ENCODE data around the gene TUBG1.
"Not testable (repeated sequence)": the region's sequence is repeated elsewhere in the genome, so short reads cannot be mapped to it uniquely, and the experiment has no call there.

The TUBG1 gene

DNA sequence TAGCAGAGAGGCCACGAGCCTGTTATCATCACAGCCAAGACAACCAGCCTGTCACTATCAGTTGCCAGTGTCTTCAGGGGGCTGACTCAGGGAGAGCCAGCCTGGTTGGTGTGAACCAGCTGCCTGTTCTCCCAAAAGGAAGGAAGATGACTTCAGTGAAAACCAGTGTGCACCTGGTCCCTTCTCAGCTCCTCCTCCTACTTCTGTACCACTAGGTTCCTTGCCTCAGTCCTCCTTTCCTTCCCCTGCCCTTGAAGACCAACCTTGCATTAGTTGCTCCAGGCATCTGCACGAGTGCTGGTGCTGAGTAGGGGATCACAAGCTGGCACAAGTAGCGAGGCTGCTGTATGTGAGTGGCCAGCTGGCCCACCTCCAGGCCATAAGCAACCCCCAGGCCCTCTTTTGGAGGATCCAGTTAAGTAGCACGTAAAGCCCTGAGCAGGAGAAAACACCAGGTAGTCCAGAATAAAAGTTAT is 8.5 kb downstream of the TUBG1 start:
- H3K4me3 ChIP-seq (ENCODE audit: low read depth, low read length) = no peak overlapping the region
- TF ChIP-seq, protein P1, sequence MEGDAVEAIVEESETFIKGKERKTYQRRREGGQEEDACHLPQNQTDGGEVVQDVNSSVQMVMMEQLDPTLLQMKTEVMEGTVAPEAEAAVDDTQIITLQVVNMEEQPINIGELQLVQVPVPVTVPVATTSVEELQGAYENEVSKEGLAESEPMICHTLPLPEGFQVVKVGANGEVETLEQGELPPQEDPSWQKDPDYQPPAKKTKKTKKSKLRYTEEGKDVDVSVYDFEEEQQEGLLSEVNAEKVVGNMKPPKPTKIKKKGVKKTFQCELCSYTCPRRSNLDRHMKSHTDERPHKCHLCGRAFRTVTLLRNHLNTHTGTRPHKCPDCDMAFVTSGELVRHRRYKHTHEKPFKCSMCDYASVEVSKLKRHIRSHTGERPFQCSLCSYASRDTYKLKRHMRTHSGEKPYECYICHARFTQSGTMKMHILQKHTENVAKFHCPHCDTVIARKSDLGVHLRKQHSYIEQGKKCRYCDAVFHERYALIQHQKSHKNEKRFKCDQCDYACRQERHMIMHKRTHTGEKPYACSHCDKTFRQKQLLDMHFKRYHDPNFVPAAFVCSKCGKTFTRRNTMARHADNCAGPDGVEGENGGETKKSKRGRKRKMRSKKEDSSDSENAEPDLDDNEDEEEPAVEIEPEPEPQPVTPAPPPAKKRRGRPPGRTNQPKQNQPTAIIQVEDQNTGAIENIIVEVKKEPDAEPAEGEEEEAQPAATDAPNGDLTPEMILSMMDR (IDR thresholded peaks at IDR 0.05; ENCODE audit: low read depth, low read length) = no peak

DNA sequence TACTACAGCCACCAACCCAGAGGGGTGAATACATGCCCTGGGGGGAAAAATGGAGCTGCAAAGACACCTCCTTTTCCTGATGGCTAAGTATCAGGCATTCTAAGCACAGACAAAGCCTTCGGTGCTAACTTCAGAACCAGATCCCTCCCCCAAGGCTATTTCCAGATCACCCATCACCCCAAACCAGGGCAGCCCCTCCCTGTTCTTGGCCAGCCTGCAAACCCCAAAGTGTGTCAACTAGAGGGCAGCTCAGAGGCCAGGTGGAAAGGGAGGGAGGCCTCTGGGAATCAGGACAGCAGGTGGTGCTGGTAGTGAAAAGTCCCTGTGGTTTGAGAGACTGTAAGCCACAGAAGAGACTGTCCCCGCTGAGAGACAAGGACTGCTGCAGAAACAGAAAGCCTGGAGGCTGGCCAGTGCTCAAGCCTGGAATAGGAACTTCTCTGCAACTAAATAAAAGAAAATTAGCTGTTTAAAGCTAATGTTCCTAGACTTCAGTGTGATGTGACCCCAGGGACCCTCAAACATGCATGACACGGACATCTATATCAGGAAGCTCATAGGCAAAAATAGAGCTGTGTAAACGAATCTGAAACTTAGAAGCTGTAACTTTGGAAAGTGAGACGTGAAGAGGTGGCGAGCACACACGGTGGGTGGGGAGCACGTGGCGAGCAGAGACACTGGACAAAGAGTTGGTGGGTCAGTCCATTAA is 9.1 kb downstream of the TUBG1 start:
- H3K4me3 ChIP-seq (ENCODE audit: low read depth, low read length) = no peak overlapping the region
- TF ChIP-seq, protein P1 (IDR thresholded peaks at IDR 0.05; ENCODE audit: low read depth, low read length) = no peak

DNA sequence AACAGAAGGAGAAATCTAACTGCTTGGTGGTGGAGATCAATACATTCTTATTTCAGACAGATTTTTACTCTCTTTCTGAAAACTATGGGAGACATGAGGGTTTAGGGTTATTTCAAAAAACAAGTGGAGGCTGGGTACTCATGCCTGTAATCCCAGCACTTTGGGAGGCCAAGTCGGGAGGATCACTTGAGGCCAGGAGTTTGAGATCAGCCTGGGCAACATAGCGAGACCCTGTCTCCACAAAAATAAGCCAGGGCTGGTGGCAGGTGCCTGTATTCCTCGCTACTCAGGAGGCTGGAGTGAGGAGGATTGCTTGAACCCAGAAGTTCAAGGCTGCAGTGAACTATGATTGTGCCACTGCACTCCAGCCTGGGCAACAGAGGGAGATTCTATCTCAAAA is 12.5 kb downstream of the TUBG1 start:
- H3K4me3 ChIP-seq (ENCODE audit: low read depth, low read length) = not testable (repeated sequence)

DNA sequence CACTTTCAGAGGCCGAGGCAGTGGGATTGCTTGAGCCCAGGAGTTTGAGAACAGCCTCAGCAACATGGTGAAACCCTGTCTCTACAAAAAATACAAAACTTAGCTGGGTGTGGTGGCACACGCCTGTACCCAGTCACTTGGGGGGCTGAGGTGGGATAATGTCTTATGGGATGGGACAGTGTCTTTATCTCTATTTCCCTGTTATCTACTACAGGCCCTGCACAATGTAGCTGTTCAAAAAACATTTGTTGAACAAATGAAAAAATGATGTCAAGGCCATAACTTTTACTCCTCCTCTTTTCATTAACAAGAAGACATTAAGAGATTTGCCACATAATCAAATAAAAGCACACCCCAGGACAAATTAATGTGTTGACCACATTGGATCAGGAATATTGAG is 13.8 kb downstream of the TUBG1 start:
- TF ChIP-seq, protein P1 (IDR thresholded peaks at IDR 0.05; ENCODE audit: low read depth, low read length) = no peak
- no peak overlapping the region for H3K4me3 ChIP-seq (ENCODE audit: low read depth, low read length)

DNA sequence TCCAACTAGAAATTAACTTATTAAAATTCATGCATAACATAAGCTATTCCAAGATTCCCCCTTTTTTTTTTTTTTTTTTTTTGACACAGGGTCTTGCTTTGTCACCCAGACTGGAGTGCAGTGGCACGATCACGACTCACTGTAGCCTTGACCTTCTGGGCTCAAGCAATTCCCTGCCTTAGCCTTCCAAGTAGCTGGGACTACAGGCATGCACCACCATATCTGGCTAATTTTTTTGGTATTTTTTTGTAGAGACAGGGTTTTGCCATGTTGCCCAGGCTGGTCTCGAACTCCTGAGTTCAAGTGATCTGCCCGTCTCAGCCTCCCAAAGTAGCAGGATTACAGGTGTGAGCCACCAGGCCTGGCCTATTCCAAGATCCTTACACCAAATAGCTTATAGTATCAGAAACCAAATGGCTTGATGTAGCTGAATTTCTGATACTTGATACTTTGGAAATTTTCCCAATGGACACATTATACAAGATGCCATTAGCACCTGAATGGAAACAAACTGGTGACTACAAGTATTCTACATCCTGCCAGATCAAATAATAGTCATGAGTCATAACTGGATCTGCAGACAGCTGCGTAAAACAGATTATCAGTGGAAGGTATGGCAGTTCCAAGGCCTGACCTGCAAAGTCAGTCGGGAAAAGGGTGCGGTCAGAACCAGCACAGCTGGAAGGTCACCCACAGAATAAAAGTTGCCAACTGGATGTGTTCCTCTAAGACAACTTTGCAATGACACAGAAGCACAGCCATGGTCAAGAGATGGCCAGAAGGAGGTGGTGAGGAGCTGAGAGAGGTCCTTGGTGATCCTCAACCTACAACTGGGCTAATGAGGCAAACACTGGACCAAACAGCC is 14.5 kb downstream of the TUBG1 start:
- H3K4me3 ChIP-seq (ENCODE audit: low read depth, low read length) = no peak overlapping the region
- TF ChIP-seq, protein P1 (IDR thresholded peaks at IDR 0.05; ENCODE audit: low read depth, low read length) = no peak

DNA sequence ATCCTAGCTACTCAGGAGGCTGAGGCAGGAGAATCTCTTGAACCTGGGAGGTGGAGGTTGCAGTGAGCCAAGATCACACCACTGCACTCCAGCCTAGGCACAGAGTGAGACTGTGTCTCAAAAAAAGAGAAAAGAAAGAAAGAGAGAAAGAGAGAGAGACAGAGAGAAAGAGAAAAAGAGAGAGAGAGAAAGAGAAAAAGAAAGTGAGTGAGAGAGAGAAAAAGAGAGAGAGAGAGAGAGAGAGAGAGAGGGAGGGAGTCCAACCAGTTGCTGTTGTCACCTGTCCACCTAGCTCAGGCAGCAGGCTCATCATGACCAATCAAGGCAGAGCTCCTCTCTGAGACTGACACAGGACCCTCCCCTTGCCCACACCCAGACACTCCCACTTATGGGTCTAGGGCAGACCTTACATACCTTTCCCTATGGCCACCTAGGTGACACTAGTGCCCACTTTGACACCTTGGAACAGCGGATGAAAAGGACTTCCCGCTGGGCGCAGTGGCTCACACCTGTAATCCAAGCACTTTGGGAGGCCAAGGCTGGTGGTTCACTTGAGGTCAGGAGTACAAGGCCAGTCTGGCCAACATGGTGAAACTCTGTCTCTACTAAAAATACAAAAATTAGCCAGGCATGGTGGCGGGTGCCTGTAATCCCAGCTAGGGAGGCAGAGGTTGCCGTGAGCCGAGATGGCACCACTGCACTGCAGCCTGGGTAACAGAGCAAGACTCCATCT is 17.7 kb downstream of the TUBG1 start:
- H3K4me3 ChIP-seq (ENCODE audit: low read depth, low read length) = not testable (repeated sequence)

DNA sequence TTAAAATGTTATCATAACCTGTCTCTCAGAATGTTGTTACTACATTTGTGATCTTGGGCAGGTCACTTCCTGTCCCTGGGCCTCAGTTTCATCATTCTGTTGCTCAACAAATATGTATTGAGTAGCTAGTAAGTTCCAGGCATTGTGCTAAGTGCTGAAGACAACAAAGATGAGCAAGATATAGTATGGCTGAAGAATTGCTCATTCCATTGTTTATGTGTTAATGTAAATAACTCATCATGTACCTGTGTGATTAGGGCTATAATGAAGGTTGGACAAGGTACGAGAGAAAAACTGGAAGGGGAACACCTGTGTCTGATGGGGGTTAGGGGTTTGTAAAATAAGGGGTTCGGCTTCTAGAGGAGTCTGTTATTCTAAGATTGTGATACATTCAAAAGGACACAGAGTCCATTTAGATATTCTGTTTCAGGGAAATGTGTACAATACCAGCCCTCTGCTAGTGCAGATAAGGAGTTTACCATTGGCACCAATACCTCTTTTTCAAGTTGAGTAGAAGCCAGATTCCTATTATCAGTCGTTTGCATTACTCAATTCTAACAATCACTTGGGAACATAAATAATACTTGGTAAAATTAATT is 20.0 kb downstream of the TUBG1 start:
- no peak overlapping the region for H3K4me3 ChIP-seq (ENCODE audit: low read depth, low read length)
- TF ChIP-seq, protein P1 (IDR thresholded peaks at IDR 0.05; ENCODE audit: low read depth, low read length) = no peak

Measured in WI38 (cell line).